ENCODE data around the gene TCF12.

GRCh38 chr15:57085267-57085666 lies 166.8 kb downstream of the TCF12 start:
- TF ChIP-seq TEAD4 (IDR thresholded peaks at IDR 0.05; ENCODE audit: low read depth, low read length) (no peak), CHD1 (IDR thresholded peaks at IDR 0.05; ENCODE audit: low read depth, low read length) (no peak), CTCF (IDR thresholded peaks at IDR 0.05; ENCODE audit: control extremely low read depth in 1 of 3, insufficient read depth in 1 of 3, low read depth in 1 of 3, low read length in 3 of 3) (no peak), TBP (IDR thresholded peaks at IDR 0.05; ENCODE audit: low read depth, low read length) (no peak), EP300 (IDR thresholded peaks at IDR 0.05; ENCODE audit: borderline replicate concordance in 1 of 2, low read depth in 2 of 2, low read length in 2 of 2) (no peak), EZH2 (IDR thresholded peaks at IDR 0.05; ENCODE audit: low read depth, low read length, severe bottlenecking) (no peak), E2F6 (IDR thresholded peaks at IDR 0.05) (no peak)
